Adrenal gland (tissue), 12 donors: Measurements from ENCODE around the gene AOPEP. TPM values are rescaled to one million over a fixed set of nuclear protein-coding genes. Genes with fewer than 3 reads are reported as not detected.

Experiments used
- DNase-seq, 7 donors: peaks; one replicate each; pipeline ENCODE4 v3.0.0-alpha.2; 2019 to 2020
- H3K27ac ChIP-seq, 5 donors: fragments of 200-600 bp; sonication (generic) in 4 of 5; 1 replicate in 3 of 5; 2 replicates in 2 of 5; pipeline versions ENCODE4 v1.5.1 to v1.8.0; 2016 to 2020; ENCODE audit warnings: mild to moderate bottlenecking in 1 of 5
- H3K27me3 ChIP-seq: fragments of 200-600 bp; 2 replicates; pipeline ENCODE4 v1.8.0; 2021
- H3K36me3 ChIP-seq, 2 donors: fragments of 200-600 bp; replicated peaks in 1 of 2; 1 replicate in 1 of 2; 2 replicates in 1 of 2; pipeline versions ENCODE4 v1.5.1 to v1.8.0; 2018 to 2022
- H3K4me1 ChIP-seq, 2 donors: fragments of 200-600 bp; replicated peaks in 1 of 2; 1 replicate in 1 of 2; 2 replicates in 1 of 2; pipeline versions ENCODE4 v1.5.1 to v1.8.0; 2018 to 2021
- H3K4me3 ChIP-seq, 4 donors: fragments of 200-600 bp; sonication (generic) in 3 of 4; one replicate each; pipeline ENCODE4 v1.5.1; 2016 to 2018
- H3K9me3 ChIP-seq, 3 donors: fragments of 200-600 bp; sonication (generic) in 1 of 3; replicated peaks in 1 of 3; 1 replicate in 2 of 3; 2 replicates in 1 of 3; pipeline versions ENCODE4 v1.5.1 to v1.8.0; 2016 to 2021
- POLR2A ChIP-seq, 2 donors: fragments of 450-650 bp; IDR thresholded peaks; one replicate each; pipeline ENCODE4 v1.6.1; 2017; ENCODE audit warnings: antibody characterized with exemption in 2 of 2, mild to moderate bottlenecking in 2 of 2, moderate library complexity in 1 of 2
- WGBS, 4 donors: extraction: QIAGEN DNeasy Blood & Tissue Kit in 2 of 4; methylation state at CpG; one replicate each; pipeline versions ENCODE4 v1.1.5 to v1.1.7; 2013 to 2017; 5-methylcytosine and 5-hydroxymethylcytosine counted together
- intact Hi-C, 2 donors: fragments of 100-400 bp; cut with DNase I; formaldehyde crosslinking; loops; one replicate each; pipeline versions ENCODE4 v1.14.1 to v1.15.0; 2022 to 2023
- polyA plus RNA-seq, 3 donors: library from polyadenylated mRNA; stranded (reverse); fragments of 200-250 nt in 2 of 3; fragments of 350-450 nt in 1 of 3; fragmentation: Illumina TruSeq in 1 of 3; extraction: RNeasy Lipid Tissue Mini Kit (QIAGEN cat#74804) in 1 of 3; gene quantifications; one replicate each; pipeline ENCODE4 v1.2.3, GENCODE V29; 2013 to 2014
- total RNA-seq, 9 donors: library from RNA; depleted of rRNA in 4 of 9; stranded (reverse); fragments of >200 nt in 4 of 9; fragments of 120-200 nt in 1 of 9; fragmentation: NEBNext Ultra II Directional in 1 of 9; extraction: Animal tissue kit (Norgen Biotek cat#: 25700) in 1 of 9; gene quantifications; one replicate each; pipeline versions ENCODE4 v1.1.0 to v1.2.4, GENCODE V29; 2013 to 2023
- TF ChIP-seq, protein P1 (sequence below), 6 experiments: fragments of 450-650 bp in 4 of 6; fragments of 200-600 bp in 2 of 6; sonication (generic) in 1 of 6; IDR thresholded peaks; 1 replicate in 5 of 6; 2 replicates in 1 of 6; pipeline versions ENCODE4 v1.5.1 to v1.8.0; 2016 to 2021; ENCODE audit warnings: antibody characterized with exemption in 6 of 6, mild to moderate bottlenecking in 2 of 6, moderate library complexity in 1 of 6
- donor health status: healthy with polysubstance abuse.
- donor health status: Bipolar disorder and iron deficiency.
- donor health status: DM: yes; HTN: yes; CAD: no.
- donor health status: DM: no; HTN: no; CAD: no.
- donor health status: DM: no; HTN: no; CAD: no.
- donor health status: DM: yes; HTN: yes; CAD: no.

The AOPEP gene
- total and polyA plus RNA-seq, 12 donors: 31.0 to 99.6 (median 71.0) TPM

DNA sequence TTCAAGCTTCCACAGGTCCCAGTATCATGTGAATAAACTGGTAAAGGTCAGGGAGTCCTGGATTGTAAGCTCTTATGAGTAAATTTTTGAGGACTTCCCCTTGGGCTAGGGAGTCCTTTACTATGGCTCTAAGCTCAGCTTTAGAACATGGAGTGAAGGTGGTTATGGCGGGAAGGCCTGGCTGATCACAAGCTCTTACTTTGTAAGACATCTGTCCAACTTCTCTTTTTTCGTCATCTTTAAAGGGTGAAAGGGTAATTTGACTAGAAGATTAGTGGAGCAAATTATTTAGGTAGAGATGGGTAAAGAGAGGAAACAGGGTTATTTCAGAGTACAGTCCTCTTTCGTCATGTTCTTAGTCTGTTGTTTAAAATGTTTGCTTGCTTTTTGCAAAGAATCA lies 155.4 kb downstream of the AOPEP start:
- no peaks in the 10 kb centered on the region for H3K27me3 ChIP-seq
- no peak for DNase-seq
- TF ChIP-seq POLR2A (IDR thresholded peaks at IDR 0.05): no peak
- TF ChIP-seq, protein P1, sequence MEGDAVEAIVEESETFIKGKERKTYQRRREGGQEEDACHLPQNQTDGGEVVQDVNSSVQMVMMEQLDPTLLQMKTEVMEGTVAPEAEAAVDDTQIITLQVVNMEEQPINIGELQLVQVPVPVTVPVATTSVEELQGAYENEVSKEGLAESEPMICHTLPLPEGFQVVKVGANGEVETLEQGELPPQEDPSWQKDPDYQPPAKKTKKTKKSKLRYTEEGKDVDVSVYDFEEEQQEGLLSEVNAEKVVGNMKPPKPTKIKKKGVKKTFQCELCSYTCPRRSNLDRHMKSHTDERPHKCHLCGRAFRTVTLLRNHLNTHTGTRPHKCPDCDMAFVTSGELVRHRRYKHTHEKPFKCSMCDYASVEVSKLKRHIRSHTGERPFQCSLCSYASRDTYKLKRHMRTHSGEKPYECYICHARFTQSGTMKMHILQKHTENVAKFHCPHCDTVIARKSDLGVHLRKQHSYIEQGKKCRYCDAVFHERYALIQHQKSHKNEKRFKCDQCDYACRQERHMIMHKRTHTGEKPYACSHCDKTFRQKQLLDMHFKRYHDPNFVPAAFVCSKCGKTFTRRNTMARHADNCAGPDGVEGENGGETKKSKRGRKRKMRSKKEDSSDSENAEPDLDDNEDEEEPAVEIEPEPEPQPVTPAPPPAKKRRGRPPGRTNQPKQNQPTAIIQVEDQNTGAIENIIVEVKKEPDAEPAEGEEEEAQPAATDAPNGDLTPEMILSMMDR (IDR thresholded peaks at IDR 0.05): no peak
- no peaks in the 10 kb centered on the region for H3K9me3 ChIP-seq
- H3K4me3 ChIP-seq: no peak overlapping the region
- H3K4me1 ChIP-seq: peaks cover 0 to 8% of the 10 kb centered on the region in 2 donors
- no peak overlapping the region for H3K27ac ChIP-seq
- H3K36me3 ChIP-seq: no peaks in the 10 kb centered on the region
- intact Hi-C loops: no loop called here
- WGBS, 4 donors: 83 to 95% (median 89%) methylated on average over 3 of the region's 3 CpGs

DNA sequence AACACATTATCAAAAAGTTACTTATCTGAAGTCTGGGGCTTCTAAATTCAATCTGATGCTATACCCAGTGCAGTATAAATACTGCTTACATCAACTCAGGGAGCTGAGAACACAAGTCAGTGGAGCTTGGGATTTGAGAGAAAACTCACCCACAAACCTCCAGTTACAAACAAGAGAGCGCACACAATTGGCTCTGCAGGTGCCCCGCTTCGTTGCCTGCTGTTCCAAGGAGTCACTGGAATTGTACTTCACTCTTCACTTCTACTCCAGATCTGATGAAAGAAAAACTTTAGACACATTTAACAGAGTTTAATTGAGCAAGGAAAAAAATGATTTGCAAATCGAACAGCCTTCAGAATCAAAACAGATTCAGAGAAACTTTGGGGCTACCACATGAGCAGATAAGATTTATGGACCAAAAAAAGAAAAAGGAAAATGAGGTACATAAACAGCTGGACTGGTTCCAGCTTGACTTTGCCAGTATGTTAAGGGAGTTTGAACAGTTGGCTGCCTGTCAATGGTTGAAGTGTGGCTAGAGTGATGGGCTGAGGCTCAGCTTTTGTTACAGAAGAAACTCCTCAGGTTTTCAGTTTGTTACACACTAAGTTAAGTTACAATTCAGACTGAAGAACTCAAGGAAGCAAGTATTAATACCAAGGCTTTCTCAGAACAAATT lies 156.6 kb downstream of the AOPEP start:
- H3K27me3 ChIP-seq: no peaks in the 10 kb centered on the region
- no peak overlapping the region for H3K27ac ChIP-seq
- intact Hi-C loops: no loop called here
- DNase-seq: no peak
- H3K4me1 ChIP-seq: peaks cover 0 to 8% of the 10 kb centered on the region in 2 donors
- WGBS, 4 donors: 69 to 82% (median 71%) methylated on average over 4 of the region's 4 CpGs
- TF ChIP-seq POLR2A (IDR thresholded peaks at IDR 0.05): no peak
- TF ChIP-seq, protein P1 (IDR thresholded peaks at IDR 0.05): no peak
- no peak overlapping the region for H3K4me3 ChIP-seq
- no peaks in the 10 kb centered on the region for H3K9me3 ChIP-seq
- no peaks in the 10 kb centered on the region for H3K36me3 ChIP-seq

DNA sequence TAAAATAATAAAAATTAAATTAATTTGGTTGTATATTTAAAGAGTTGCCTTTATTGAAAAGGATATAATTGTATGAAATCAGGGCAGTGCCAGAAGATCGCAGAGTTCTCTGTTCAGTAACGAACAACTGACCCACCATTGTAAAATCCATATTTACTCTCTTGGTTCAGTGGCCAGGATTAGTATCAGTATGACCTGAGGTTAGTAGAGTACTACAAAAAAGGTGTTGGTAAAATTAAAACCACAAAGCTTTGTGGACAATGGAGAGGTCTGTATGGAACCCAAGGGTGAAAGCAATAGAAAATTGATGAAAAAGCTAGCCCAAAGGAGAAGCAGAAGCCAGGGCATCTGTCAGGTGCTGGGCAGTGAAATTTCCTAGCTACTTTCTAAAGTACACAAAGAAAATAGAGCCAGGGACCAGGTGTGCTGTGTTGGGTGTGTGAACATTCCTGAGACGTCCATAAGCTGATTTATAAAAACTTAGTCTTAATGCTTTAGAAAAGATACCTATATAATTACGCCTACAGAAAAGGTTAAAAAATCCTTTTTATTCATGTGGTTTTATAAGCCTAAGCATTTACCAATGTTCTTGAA lies 159.5 kb downstream of the AOPEP start:
- Histone ChIP-seq H3K27me3 (no peaks in the 10 kb centered on the region), H3K4me1 (peaks cover 0 to 8% of the 10 kb centered on the region in 2 donors), H3K9me3 (no peaks in the 10 kb centered on the region), H3K36me3 (no peaks in the 10 kb centered on the region), H3K4me3 (no peak overlapping the region), H3K27ac (no peak overlapping the region)
- WGBS, 4 donors: 95 to 96% (median 96%) methylated on average over 4 of the region's 4 CpGs
- no peak for DNase-seq
- intact Hi-C loops: no loop called here
- TF ChIP-seq POLR2A (IDR thresholded peaks at IDR 0.05): no peak

DNA sequence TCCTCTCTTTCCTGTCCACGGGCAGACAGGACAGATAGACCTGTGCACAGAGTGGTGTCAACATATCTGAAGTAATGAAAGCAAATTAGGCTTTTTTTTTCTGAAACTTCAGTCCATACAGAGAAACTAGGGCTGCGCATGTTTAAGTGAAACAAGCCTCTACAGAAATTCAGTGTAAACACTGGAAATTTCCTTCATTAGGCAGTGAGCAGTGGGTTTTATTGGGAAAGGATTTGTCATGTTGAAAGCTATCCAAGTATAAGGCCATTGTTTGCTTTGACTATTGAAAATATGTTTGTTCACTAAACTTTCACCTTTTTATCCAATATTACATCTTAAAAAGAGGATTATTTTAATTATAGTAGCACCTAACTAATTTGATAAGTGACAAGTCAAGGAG lies 161.2 kb downstream of the AOPEP start:
- DNase-seq: no peak
- Histone ChIP-seq H3K27ac (no peak overlapping the region), H3K4me3 (no peak overlapping the region), H3K27me3 (no peaks in the 10 kb centered on the region), H3K36me3 (no peaks in the 10 kb centered on the region), H3K4me1 (peaks cover 0 to 8% of the 10 kb centered on the region in 2 donors), H3K9me3 (no peaks in the 10 kb centered on the region)
- WGBS, 4 donors: 91 to 100% (median 93%) methylated on average over 2 of the region's 2 CpGs
- intact Hi-C loops: no loop called here
- TF ChIP-seq, protein P1 (IDR thresholded peaks at IDR 0.05): no peak
- no peak for TF ChIP-seq POLR2A (IDR thresholded peaks at IDR 0.05)

GRCh38 chr9:94888775-94889174 lies 162.3 kb downstream of the AOPEP start:
- no peak for TF ChIP-seq POLR2A (IDR thresholded peaks at IDR 0.05)
- TF ChIP-seq, protein P1 (IDR thresholded peaks at IDR 0.05): no peak
- H3K9me3 ChIP-seq: no peaks in the 10 kb centered on the region
- 96 to 99% (median 98%) methylated on average over 8 of the region's 8 CpGs for WGBS, 4 donors
- intact Hi-C loops: no loop called here
- DNase-seq: no peak
- no peak overlapping the region for H3K4me3 ChIP-seq
- peaks cover 0 to 9% of the 10 kb centered on the region in 2 donors for H3K4me1 ChIP-seq
- H3K36me3 ChIP-seq: no peaks in the 10 kb centered on the region
- H3K27me3 ChIP-seq: no peaks in the 10 kb centered on the region
- H3K27ac ChIP-seq: no peak overlapping the region
